8988T (cell line): ENCODE measurements around the gene CPXM1.

ENCODE experiments used
- DNase-seq: peaks from one replicate; pipeline ENCODE4 v3.0.0; 2011

Gene CPXM1

DNA sequence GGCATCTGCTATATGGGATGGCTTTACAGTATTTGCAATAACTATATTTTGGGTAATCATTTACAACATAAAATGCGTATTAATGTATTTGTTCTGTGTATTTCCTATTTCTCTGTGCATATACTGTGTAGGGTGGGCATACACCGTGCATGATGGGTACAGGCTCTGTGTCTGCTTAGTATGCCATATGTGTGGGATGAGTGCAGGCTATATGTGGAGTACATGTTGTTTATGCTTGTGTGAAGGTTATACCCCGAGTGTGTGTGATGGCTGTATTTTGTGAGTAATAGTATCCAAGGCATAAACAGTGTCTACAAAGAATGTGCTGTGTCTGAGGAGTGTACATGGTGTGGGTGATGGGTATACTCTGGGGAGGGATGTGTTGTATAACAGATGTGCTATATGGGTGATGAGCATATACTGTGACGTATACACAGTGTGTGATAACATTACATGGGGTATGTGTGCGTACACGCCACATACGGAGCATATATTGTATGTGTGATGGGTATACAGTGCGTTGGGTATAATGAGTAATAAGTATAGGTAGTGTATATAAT, 52.7 kb downstream of the CPXM1 start:
- no peak for DNase-seq

DNA sequence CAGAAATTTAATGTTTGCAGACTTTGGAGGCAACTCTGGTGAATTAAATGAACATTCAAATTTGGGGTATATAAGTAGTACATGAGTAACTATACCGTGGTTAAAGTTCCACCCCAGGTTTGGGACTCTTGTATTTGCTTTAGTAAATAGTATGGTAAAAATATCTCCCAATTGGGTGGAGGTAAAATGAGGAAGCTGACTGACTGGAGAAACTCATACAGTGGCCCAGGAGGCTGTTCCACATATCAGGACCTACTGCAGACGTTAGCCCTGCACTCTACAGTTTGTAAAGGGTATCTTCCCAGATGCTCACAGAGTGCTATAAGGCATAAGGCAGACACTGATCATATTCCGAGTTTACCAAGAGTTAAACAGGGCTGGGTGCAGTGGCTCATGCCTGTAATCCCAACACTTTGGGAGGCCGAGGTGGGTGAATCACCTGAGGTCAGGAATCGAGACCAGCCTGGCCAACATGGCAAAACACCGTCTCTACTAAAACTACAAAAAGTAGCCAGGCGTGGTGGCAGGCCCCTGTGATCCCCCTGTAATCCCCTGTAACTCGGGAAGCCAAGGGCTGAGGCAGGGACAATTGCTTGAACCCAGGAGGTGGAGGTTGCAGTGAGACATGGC, 53.7 kb downstream of the CPXM1 start:
- DNase-seq, result no peak

DNA sequence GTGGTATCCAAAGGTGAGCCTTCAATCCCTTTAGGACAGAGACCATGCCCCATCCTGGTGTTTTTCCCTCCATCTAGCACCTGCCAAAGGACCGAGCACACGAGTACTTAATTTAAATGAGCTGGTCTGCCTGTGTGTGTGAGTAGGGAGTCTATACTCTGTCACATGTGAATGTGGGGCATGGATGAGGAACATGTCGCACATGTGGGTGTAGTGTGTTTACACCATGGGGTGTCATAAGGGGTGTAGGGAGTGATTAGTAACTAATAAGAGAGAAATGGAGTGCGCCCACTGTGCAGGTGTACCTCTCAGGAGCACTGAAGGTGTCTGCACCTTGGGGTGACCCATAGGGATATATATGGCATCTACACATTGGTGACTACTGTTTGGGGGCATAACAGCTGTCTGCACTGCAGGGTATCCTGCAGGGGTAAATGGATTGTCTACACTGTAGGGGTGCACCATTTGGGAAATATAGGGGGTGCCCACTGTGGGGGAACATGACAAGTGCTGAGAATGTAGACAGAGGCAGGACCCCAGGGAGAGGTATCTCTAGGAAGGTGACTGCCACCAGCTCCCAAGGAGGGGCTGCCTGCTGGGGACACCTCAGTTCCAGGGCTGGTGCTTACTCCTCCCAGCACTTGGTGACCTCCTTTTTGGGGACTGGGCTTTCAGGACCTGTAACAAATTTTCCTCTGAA, 54.3 kb downstream of the CPXM1 start:
- no peak for DNase-seq

GRCh38 chr20:2745060-2745910, 55.1 kb downstream of the CPXM1 start:
- no peak for DNase-seq
